Measurements from ENCODE around the gene MAP2K3. TPM values are rescaled to one million over a fixed set of nuclear protein-coding genes. Genes with fewer than 3 reads are reported as not detected.
A peak's percentile ranks its signal among the peaks of the same experiment; 100 is the strongest.

The MAP2K3 gene
- total RNA-seq, 1 experiment from 2014 or later, result 39.7 TPM

DNA sequence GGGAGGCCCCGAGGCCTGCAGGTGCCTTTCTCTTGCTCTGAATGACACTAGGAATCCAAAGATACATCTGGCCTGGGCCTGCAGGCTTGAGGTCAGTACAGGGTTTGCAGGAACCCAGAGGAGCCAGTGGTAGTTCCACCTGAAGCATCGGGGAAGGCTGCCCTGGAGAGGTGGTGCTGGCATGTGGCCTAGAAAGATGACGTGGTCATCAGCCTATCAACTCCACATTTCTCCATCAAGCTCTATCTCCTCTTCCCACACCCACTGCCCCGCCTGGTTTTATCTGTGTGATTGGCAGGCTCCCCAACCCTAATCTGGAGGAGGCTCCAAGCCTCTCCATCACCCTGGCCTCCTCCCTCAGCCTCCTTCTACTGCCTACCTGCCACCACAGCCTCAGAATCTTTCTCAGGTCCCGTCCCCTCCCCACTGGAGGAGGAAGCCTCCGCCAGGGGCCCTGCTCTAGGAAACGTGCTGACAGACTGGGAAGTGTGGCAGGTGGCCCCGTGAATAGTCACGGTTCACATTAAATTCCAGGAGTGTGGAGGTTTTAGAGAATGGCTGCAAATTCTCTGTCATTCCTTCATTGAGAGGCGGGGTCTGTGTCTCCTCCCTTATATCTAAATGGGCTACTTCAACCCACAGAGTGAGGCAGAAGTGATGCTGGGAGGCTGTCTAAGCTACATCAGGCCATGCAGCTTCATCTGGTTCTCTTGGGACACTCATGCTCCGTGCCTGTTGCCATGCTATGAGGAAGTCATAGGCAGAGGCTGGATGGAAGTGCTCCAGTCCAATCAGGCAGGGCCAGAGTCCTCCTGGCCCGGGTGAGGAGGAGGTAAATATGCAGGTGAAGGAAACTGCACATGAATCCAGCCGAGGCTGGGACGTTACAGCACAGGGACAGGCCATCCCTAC, 11.4 kb upstream of the MAP2K3 start (continued):
- TF ChIP-seq, protein P1, sequence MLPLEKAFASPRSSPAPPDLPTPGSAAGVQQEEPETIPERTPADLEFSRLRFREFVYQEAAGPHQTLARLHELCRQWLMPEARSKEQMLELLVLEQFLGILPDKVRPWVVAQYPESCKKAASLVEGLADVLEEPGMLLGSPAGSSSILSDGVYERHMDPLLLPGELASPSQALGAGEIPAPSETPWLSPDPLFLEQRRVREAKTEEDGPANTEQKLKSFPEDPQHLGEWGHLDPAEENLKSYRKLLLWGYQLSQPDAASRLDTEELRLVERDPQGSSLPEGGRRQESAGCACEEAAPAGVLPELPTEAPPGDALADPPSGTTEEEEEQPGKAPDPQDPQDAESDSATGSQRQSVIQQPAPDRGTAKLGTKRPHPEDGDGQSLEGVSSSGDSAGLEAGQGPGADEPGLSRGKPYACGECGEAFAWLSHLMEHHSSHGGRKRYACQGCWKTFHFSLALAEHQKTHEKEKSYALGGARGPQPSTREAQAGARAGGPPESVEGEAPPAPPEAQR (CRISPR knock-in tag; IDR thresholded peaks at IDR 0.05), result no peak
- no peak for TF ChIP-seq NFATC4 (CRISPR knock-in tag; IDR thresholded peaks at IDR 0.05)

DNA sequence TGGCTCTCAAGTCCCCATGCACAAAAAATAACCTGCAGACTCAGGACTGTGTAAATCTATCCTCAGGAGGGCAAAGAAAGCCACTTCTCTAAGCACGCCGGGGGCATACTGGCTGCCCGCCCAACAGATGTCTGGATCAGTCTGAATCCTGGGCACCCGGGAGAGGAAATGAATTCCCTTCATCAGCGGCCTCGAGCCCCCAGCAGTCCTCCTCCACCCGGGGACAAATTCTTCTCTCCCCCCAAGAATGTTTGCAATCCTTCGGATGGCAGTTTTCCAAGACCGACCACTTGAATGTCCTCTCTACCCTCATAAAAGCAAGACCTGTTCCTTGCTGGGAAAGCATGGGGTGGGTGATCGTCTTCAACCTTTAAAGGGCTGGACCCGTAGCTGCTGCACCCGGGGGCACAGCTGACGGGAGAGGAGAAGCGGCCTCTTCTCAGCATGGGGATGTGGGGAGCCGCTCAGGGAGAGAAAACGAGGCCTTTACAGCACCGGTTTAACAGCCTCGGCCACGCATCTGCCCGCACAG, 9.4 kb upstream of the MAP2K3 start:
- no peak for DNase-seq (ENCODE audit: low spot score)
- H3K27me3 Mint-ChIP-seq (ENCODE audit: low read depth), result peaks cover 42% of the 10 kb centered on the region
- ChIA-PET CTCF (interaction anchor here (0.8 to 2.7 kb wide), 12 partner anchors 9 to 282 kb away, joined by 3 to 15 read pairs (median 6); no protein-coding TSS in a partner anchor), POLR2A (interaction anchor here (0.8 kb wide), 1 partner anchor 148 kb away, joined by 3 read pairs; the partner anchor contains the start of gene DHRS7B)
- peak overlapping the region; percentile 76 for H3K4me3 Mint-ChIP-seq
- peak; percentile 6 for ATAC-seq
- no peaks in the 10 kb centered on the region for H3K36me3 Mint-ChIP-seq
- TF ChIP-seq, protein P2, sequence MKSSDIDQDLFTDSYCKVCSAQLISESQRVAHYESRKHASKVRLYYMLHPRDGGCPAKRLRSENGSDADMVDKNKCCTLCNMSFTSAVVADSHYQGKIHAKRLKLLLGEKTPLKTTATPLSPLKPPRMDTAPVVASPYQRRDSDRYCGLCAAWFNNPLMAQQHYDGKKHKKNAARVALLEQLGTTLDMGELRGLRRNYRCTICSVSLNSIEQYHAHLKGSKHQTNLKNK (CRISPR knock-in tag; IDR thresholded peaks at IDR 0.05), result no peak
- TF ChIP-seq ELF4 (CRISPR knock-in tag; IDR thresholded peaks at IDR 0.05; ENCODE audit: low read depth), result no peak
- no peak for TF ChIP-seq MXD4 (CRISPR knock-in tag; IDR thresholded peaks at IDR 0.05; ENCODE audit: borderline replicate concordance)
- TF ChIP-seq, protein P3, sequence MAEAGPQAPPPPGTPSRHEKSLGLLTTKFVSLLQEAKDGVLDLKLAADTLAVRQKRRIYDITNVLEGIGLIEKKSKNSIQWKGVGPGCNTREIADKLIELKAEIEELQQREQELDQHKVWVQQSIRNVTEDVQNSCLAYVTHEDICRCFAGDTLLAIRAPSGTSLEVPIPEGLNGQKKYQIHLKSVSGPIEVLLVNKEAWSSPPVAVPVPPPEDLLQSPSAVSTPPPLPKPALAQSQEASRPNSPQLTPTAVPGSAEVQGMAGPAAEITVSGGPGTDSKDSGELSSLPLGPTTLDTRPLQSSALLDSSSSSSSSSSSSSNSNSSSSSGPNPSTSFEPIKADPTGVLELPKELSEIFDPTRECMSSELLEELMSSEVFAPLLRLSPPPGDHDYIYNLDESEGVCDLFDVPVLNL (CRISPR knock-in tag; IDR thresholded peaks at IDR 0.05; ENCODE audit: borderline replicate concordance, low read depth), result no peak
- TF ChIP-seq, protein P4, sequence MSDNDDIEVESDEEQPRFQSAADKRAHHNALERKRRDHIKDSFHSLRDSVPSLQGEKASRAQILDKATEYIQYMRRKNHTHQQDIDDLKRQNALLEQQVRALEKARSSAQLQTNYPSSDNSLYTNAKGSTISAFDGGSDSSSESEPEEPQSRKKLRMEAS (CRISPR knock-in tag; IDR thresholded peaks at IDR 0.05), result no peak
- TF ChIP-seq ZNF396 (CRISPR knock-in tag; IDR thresholded peaks at IDR 0.05; ENCODE audit: borderline replicate concordance), result no peak
- TF ChIP-seq, protein P5, sequence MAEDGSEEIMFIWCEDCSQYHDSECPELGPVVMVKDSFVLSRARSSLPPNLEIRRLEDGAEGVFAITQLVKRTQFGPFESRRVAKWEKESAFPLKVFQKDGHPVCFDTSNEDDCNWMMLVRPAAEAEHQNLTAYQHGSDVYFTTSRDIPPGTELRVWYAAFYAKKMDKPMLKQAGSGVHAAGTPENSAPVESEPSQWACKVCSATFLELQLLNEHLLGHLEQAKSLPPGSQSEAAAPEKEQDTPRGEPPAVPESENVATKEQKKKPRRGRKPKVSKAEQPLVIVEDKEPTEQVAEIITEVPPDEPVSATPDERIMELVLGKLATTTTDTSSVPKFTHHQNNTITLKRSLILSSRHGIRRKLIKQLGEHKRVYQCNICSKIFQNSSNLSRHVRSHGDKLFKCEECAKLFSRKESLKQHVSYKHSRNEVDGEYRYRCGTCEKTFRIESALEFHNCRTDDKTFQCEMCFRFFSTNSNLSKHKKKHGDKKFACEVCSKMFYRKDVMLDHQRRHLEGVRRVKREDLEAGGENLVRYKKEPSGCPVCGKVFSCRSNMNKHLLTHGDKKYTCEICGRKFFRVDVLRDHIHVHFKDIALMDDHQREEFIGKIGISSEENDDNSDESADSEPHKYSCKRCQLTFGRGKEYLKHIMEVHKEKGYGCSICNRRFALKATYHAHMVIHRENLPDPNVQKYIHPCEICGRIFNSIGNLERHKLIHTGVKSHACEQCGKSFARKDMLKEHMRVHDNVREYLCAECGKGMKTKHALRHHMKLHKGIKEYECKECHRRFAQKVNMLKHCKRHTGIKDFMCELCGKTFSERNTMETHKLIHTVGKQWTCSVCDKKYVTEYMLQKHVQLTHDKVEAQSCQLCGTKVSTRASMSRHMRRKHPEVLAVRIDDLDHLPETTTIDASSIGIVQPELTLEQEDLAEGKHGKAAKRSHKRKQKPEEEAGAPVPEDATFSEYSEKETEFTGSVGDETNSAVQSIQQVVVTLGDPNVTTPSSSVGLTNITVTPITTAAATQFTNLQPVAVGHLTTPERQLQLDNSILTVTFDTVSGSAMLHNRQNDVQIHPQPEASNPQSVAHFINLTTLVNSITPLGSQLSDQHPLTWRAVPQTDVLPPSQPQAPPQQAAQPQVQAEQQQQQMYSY (CRISPR knock-in tag; IDR thresholded peaks at IDR 0.05), result no peak
- TF ChIP-seq ZNF232 (CRISPR knock-in tag; IDR thresholded peaks at IDR 0.05), result no peak
- TF ChIP-seq NR3C1 (CRISPR knock-in tag; conservative IDR thresholded peaks at IDR 0.05; ENCODE audit: low read depth), result no peak
- TF ChIP-seq ZNF219 (CRISPR knock-in tag; IDR thresholded peaks at IDR 0.05; ENCODE audit: borderline replicate concordance), result no peak
- H3K4me1 Mint-ChIP-seq, result peaks cover 9% of the 10 kb centered on the region
- no peak overlapping the region for H3K27ac Mint-ChIP-seq
- H3K9me3 Mint-ChIP-seq, result no peaks in the 10 kb centered on the region

DNA sequence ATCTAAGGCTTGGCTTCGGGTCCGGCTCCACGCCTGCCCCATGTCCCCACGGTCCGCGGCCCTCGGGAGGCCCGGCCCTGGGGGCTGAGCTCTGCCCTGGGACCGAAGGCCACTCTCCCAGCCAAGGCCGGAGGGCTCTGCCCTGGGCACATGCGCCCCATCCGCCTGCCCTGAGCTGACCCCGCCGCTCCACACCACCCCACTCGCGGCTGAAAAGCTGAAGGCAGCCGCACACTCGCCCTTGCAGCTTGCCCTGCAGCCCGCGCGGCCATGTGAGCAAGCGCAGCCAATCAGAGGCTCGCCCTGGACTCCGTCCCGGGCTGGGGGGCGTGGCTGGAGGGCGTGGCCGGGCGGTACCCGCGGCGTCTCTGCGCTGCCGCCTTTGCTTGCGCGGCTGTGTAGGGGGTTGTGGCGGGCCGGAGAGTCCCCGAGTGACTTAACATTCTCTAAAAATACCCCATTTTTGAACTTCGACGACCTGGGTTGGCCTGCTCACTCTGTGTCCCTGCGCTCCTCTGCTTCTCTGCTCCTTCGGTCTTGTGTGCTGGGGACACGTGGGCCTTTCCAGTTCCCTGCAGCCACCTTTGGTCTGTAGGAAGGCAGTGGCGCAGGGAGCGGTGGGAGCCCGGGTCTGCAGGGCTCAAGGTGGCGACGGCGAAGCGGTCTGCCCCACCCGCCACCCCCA, 8.8 kb upstream of the MAP2K3 start:
- peaks cover 9% of the 10 kb centered on the region for H3K4me1 Mint-ChIP-seq
- no peaks in the 10 kb centered on the region for H3K9me3 Mint-ChIP-seq
- H3K27ac Mint-ChIP-seq, result no peak overlapping the region
- peak; percentile 81 for ATAC-seq
- H3K4me3 Mint-ChIP-seq, result peak overlapping the region; percentile 76
- DNase-seq (ENCODE audit: low spot score), result peak; percentile 93
- H3K27me3 Mint-ChIP-seq (ENCODE audit: low read depth), result peaks cover 48% of the 10 kb centered on the region
- H3K36me3 Mint-ChIP-seq, result no peaks in the 10 kb centered on the region
- CTCF ChIA-PET, result interaction anchor here (0.6 to 2.7 kb wide), 16 partner anchors 8 to 283 kb away, joined by 3 to 15 read pairs (median 5); no protein-coding TSS in a partner anchor
- POLR2A ChIA-PET, result interaction anchor here (0.8 to 1.1 kb wide), 2 partner anchors 149 to 232 kb away, joined by 3 to 5 read pairs; partner anchors contain the start of genes DHRS7B and USP22
- TF ChIP-seq, protein P6, sequence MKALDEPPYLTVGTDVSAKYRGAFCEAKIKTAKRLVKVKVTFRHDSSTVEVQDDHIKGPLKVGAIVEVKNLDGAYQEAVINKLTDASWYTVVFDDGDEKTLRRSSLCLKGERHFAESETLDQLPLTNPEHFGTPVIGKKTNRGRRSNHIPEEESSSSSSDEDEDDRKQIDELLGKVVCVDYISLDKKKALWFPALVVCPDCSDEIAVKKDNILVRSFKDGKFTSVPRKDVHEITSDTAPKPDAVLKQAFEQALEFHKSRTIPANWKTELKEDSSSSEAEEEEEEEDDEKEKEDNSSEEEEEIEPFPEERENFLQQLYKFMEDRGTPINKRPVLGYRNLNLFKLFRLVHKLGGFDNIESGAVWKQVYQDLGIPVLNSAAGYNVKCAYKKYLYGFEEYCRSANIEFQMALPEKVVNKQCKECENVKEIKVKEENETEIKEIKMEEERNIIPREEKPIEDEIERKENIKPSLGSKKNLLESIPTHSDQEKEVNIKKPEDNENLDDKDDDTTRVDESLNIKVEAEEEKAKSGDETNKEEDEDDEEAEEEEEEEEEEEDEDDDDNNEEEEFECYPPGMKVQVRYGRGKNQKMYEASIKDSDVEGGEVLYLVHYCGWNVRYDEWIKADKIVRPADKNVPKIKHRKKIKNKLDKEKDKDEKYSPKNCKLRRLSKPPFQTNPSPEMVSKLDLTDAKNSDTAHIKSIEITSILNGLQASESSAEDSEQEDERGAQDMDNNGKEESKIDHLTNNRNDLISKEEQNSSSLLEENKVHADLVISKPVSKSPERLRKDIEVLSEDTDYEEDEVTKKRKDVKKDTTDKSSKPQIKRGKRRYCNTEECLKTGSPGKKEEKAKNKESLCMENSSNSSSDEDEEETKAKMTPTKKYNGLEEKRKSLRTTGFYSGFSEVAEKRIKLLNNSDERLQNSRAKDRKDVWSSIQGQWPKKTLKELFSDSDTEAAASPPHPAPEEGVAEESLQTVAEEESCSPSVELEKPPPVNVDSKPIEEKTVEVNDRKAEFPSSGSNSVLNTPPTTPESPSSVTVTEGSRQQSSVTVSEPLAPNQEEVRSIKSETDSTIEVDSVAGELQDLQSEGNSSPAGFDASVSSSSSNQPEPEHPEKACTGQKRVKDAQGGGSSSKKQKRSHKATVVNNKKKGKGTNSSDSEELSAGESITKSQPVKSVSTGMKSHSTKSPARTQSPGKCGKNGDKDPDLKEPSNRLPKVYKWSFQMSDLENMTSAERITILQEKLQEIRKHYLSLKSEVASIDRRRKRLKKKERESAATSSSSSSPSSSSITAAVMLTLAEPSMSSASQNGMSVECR (CRISPR knock-in tag; IDR thresholded peaks at IDR 0.05; ENCODE audit: borderline replicate concordance), result peak; percentile 71; the same call in 1 of the 2 replicates
- 0 out of 2 replicates have a peak, but pooled peaks have one; percentile 14 for TF ChIP-seq IRF2 (CRISPR knock-in tag; IDR thresholded peaks at IDR 0.05; ENCODE audit: borderline replicate concordance, low read depth)
- peak; percentile 10; the same call in 1 of the 2 replicates for TF ChIP-seq ZNF121 (CRISPR knock-in tag; IDR thresholded peaks at IDR 0.05)
- TF ChIP-seq NFE2L1 (CRISPR knock-in tag; IDR thresholded peaks at IDR 0.05), result 0 out of 2 replicates have a peak, but pooled peaks have one; percentile 33
- TF ChIP-seq GTF2I (CRISPR knock-in tag; conservative IDR thresholded peaks at IDR 0.05), result no peak
- TF ChIP-seq ETV6 (CRISPR knock-in tag; IDR thresholded peaks at IDR 0.05), result peak; percentile 82; the same call in 1 of the 2 replicates

Measured in WTC11 (cell line).